ENCODE results near the gene KL. TPM values are rescaled to one million over a fixed set of nuclear protein-coding genes. Genes with fewer than 3 reads are reported as not detected.

Gene KL
- total RNA-seq, 1 donor from 2014 or later: not detected

- H3F3A ChIP-seq (ENCODE audit: low read depth): no peaks in the 10 kb centered on the region
- peaks cover 3% of the 10 kb centered on the region for H3K27me3 Mint-ChIP-seq (ENCODE audit: insufficient read depth, low read depth)
- H3K27ac ChIP-seq: no peak overlapping the region
- no peak overlapping the region for H2AFZ ChIP-seq (replicated peaks)
- H3K9me3 ChIP-seq (ENCODE audit: low read depth): no peaks in the 10 kb centered on the region
- no peaks in the 10 kb centered on the region for H3K4me1 ChIP-seq
- H3K79me2 ChIP-seq (ENCODE audit: low read depth): no peaks in the 10 kb centered on the region
- no peak for DNase-seq (ENCODE audit: low spot score)
- no peaks in the 10 kb centered on the region for H4K20me1 ChIP-seq (ENCODE audit: low read depth)
- H3K4me3 Mint-ChIP-seq: no peak overlapping the region
- H3K27ac Mint-ChIP-seq: no peak overlapping the region
- H3K36me3 ChIP-seq: no peaks in the 10 kb centered on the region
- no peak overlapping the region for H3K9ac ChIP-seq
- H3K9me3 Mint-ChIP-seq: no peaks in the 10 kb centered on the region
- H3K27me3 ChIP-seq: no peaks in the 10 kb centered on the region
- H3K4me3 ChIP-seq: no peak overlapping the region
- H3K4me1 Mint-ChIP-seq: peaks cover 2% of the 10 kb centered on the region
- no peaks in the 10 kb centered on the region for H3K36me3 Mint-ChIP-seq
- H3K4me2 ChIP-seq: no peak overlapping the region
- TF ChIP-seq CTCF (IDR thresholded peaks at IDR 0.05) (no peak), EZH2phosphoT487 (IDR thresholded peaks at IDR 0.05) (no peak), EZH2 (IDR thresholded peaks at IDR 0.05) (no peak)
These were observed 17.8 kb downstream of the KL start for GRCh38 chr13:33033986-33034385.

GRCh38 chr13:33034882-33035520, 18.8 kb downstream of the KL start:
- peaks cover 2% of the 10 kb centered on the region for H3K4me1 Mint-ChIP-seq
- Histone ChIP-seq H3K4me2 (no peak overlapping the region), H3K4me1 (no peaks in the 10 kb centered on the region), H2AFZ (replicated peaks) (no peak overlapping the region), H4K20me1 (ENCODE audit: low read depth) (no peaks in the 10 kb centered on the region), H3K79me2 (ENCODE audit: low read depth) (no peaks in the 10 kb centered on the region), H3F3A (ENCODE audit: low read depth) (no peaks in the 10 kb centered on the region), H3K36me3 (no peaks in the 10 kb centered on the region), H3K9ac (no peak overlapping the region), H3K27ac (no peak overlapping the region), H3K9me3 (ENCODE audit: low read depth) (no peaks in the 10 kb centered on the region), H3K27me3 (no peaks in the 10 kb centered on the region), H3K4me3 (no peak overlapping the region)
- H3K27ac Mint-ChIP-seq: no peak overlapping the region
- no peak for TF ChIP-seq EZH2 (IDR thresholded peaks at IDR 0.05)
- no peak for TF ChIP-seq EZH2phosphoT487 (IDR thresholded peaks at IDR 0.05)
- TF ChIP-seq CTCF (IDR thresholded peaks at IDR 0.05): no peak
- no peaks in the 10 kb centered on the region for H3K36me3 Mint-ChIP-seq
- H3K9me3 Mint-ChIP-seq: no peaks in the 10 kb centered on the region
- no peak for DNase-seq (ENCODE audit: low spot score)
- peaks cover 3% of the 10 kb centered on the region for H3K27me3 Mint-ChIP-seq (ENCODE audit: insufficient read depth, low read depth)
- H3K4me3 Mint-ChIP-seq: no peak overlapping the region

- H3K9me3 Mint-ChIP-seq: no peaks in the 10 kb centered on the region
These were observed 21.4 kb downstream of the KL start for GRCh38 chr13:33037673-33038072.

More at GRCh38 chr13:33037673-33038072, 21.4 kb downstream of the KL start:
- H3K4me2 ChIP-seq: no peak overlapping the region
- H3K27me3 Mint-ChIP-seq (ENCODE audit: insufficient read depth, low read depth): peaks cover 3% of the 10 kb centered on the region
- no peaks in the 10 kb centered on the region for H3K79me2 ChIP-seq (ENCODE audit: low read depth)
- H3K4me1 ChIP-seq: no peaks in the 10 kb centered on the region
- H3K9ac ChIP-seq: no peak overlapping the region
- no peak overlapping the region for H3K27ac ChIP-seq
- H3K36me3 Mint-ChIP-seq: no peaks in the 10 kb centered on the region
- H4K20me1 ChIP-seq (ENCODE audit: low read depth): no peaks in the 10 kb centered on the region
- H3K36me3 ChIP-seq: no peaks in the 10 kb centered on the region
- no peaks in the 10 kb centered on the region for H3K9me3 ChIP-seq (ENCODE audit: low read depth)
- TF ChIP-seq EZH2 (IDR thresholded peaks at IDR 0.05): no peak
- no peak for TF ChIP-seq EZH2phosphoT487 (IDR thresholded peaks at IDR 0.05)
- TF ChIP-seq CTCF (IDR thresholded peaks at IDR 0.05): no peak
- no peaks in the 10 kb centered on the region for H3F3A ChIP-seq (ENCODE audit: low read depth)
- H3K4me1 Mint-ChIP-seq: peaks cover 2% of the 10 kb centered on the region
- H3K4me3 ChIP-seq: no peak overlapping the region
- H2AFZ ChIP-seq (replicated peaks): no peak overlapping the region
- H3K27ac Mint-ChIP-seq: no peak overlapping the region
- no peaks in the 10 kb centered on the region for H3K27me3 ChIP-seq
- no peak for DNase-seq (ENCODE audit: low spot score)
- no peak overlapping the region for H3K4me3 Mint-ChIP-seq
